ENCODE measurements around the gene COBL. TPM values are rescaled to one million over a fixed set of nuclear protein-coding genes. Genes with fewer than 3 reads are reported as not detected.

Gene COBL
- total RNA-seq, 1 experiment from 2014 or later, result 0.39 TPM

GRCh38 chr7:51326656-51327286 is 10.2 kb upstream of the COBL start:
- BruUV-seq (replicated peaks), result no TSS peak
- CTCF ChIA-PET, result no interaction called here

GRCh38 chr7:51325908-51326307 is 9.3 kb upstream of the COBL start:
- no peaks in the 10 kb centered on the region for H3K36me3 ChIP-seq (ENCODE audit: control insufficient read depth, insufficient read depth, low read length)
- ChIA-PET POLR2A (no interaction called here), CTCF (no interaction called here)

More at GRCh38 chr7:51326656-51327286, 10.2 kb upstream of the COBL start:
- no peaks in the 10 kb centered on the region for H3K9me3 ChIP-seq (ENCODE audit: control insufficient read depth, insufficient read depth, low read depth, low read length)
- no peaks in the 10 kb centered on the region for H3K27me3 ChIP-seq (ENCODE audit: control insufficient read depth, insufficient read depth, low read length)
- H3K36me3 ChIP-seq (ENCODE audit: control insufficient read depth, insufficient read depth, low read length), result no peaks in the 10 kb centered on the region
- POLR2A ChIA-PET, result no interaction called here
- no peak overlapping the region for H3K4me3 ChIP-seq (ENCODE audit: low read depth in 2 of 2, low read length in 2 of 2)
- in situ Hi-C loops (cut with HindIII; ENCODE audit: low pct_unique_long_range_greater_than_20kb, low sequenced_read_pairs) (no loop called here), intact Hi-C loops (cut with micrococcal nuclease; ENCODE audit: unreplicated experiment) (no loop called here)
- ATAC-seq, result no peak
- TF ChIP-seq SIN3A (IDR thresholded peaks at IDR 0.05; ENCODE audit: borderline replicate concordance, insufficient read depth, low read depth, low read length) (no peak), POLR2AphosphoS5 (IDR thresholded peaks at IDR 0.05; ENCODE audit: low read depth, low read length) (no peak), CTCF (IDR thresholded peaks at IDR 0.05) (no peak), TCF7L2 (IDR thresholded peaks at IDR 0.05; ENCODE audit: low read depth, low read length) (no peak), REST (IDR thresholded peaks at IDR 0.05; ENCODE audit: insufficient read depth in 1 of 2, low read depth in 2 of 2, low read length in 1 of 2) (no peak)
- no peaks in the 10 kb centered on the region for H3K4me1 ChIP-seq (ENCODE audit: control insufficient read depth, insufficient read depth, low read length)
- no peak for DNase-seq (ENCODE audit: low read depth, low spot score)
- H3K27ac ChIP-seq (ENCODE audit: low read length), result no peak overlapping the region

More at GRCh38 chr7:51325908-51326307, 9.3 kb upstream of the COBL start:
- Histone ChIP-seq H3K4me3 (ENCODE audit: low read depth in 2 of 2, low read length in 2 of 2) (no peak overlapping the region), H3K9me3 (ENCODE audit: control insufficient read depth, insufficient read depth, low read depth, low read length) (no peaks in the 10 kb centered on the region), H3K27ac (ENCODE audit: low read length) (no peak overlapping the region), H3K4me1 (ENCODE audit: control insufficient read depth, insufficient read depth, low read length) (no peaks in the 10 kb centered on the region), H3K27me3 (ENCODE audit: control insufficient read depth, insufficient read depth, low read length) (no peaks in the 10 kb centered on the region)
- in situ Hi-C loops (cut with HindIII; ENCODE audit: low pct_unique_long_range_greater_than_20kb, low sequenced_read_pairs), result no loop called here
- TF ChIP-seq SIN3A (IDR thresholded peaks at IDR 0.05; ENCODE audit: borderline replicate concordance, insufficient read depth, low read depth, low read length), result no peak
- TF ChIP-seq CTCF (IDR thresholded peaks at IDR 0.05), result no peak
- TF ChIP-seq REST (IDR thresholded peaks at IDR 0.05; ENCODE audit: insufficient read depth in 1 of 2, low read depth in 2 of 2, low read length in 1 of 2), result no peak
- no peak for TF ChIP-seq TCF7L2 (IDR thresholded peaks at IDR 0.05; ENCODE audit: low read depth, low read length)
- TF ChIP-seq POLR2AphosphoS5 (IDR thresholded peaks at IDR 0.05; ENCODE audit: low read depth, low read length), result no peak
- BruUV-seq (replicated peaks), result no TSS peak
- DNase-seq (ENCODE audit: low read depth, low spot score), result no peak
- intact Hi-C loops (cut with micrococcal nuclease; ENCODE audit: unreplicated experiment), result no loop called here
- ATAC-seq, result no peak
